NOMO-1 treated with DMSO at 0.1 percent for 48 hours (cell line): ENCODE results near the gene CPNE9.

Experiments used
- DNase-seq: peaks from one replicate; lab custom pipeline; 2025; ENCODE audit not compliant: unreplicated experiment; lab: John Stamatoyannopoulos, UW

The CPNE9 gene

GRCh38 chr3:9686703-9687102 is 16.9 kb upstream of the CPNE9 start:
- DNase-seq: no peak

GRCh38 chr3:9687514-9687913 is 16.1 kb upstream of the CPNE9 start:
- no peak for DNase-seq

GRCh38 chr3:9688961-9689360 is 14.7 kb upstream of the CPNE9 start:
- no peak for DNase-seq

GRCh38 chr3:9689757-9690156 is 13.9 kb upstream of the CPNE9 start:
- DNase-seq: no peak

GRCh38 chr3:9690451-9691450 is 12.9 kb upstream of the CPNE9 start:
- DNase-seq: no peak

GRCh38 chr3:9691636-9692035 is 12.0 kb upstream of the CPNE9 start:
- DNase-seq: no peak

GRCh38 chr3:9692416-9692815 is 11.2 kb upstream of the CPNE9 start:
- no peak for DNase-seq

GRCh38 chr3:9695345-9695744 is 8.3 kb upstream of the CPNE9 start:
- no peak for DNase-seq

GRCh38 chr3:9695746-9696145 is 7.9 kb upstream of the CPNE9 start:
- DNase-seq: no peak

GRCh38 chr3:9696480-9697220 is 7.0 kb upstream of the CPNE9 start:
- DNase-seq: no peak

GRCh38 chr3:9697892-9698291 is 5.7 kb upstream of the CPNE9 start:
- DNase-seq: no peak

- no peak for DNase-seq
Measured at GRCh38 chr3:9698293-9698692, 5.3 kb upstream of the CPNE9 start.

- no peak for DNase-seq
Measured at GRCh38 chr3:9700536-9700935, 3.1 kb upstream of the CPNE9 start.

GRCh38 chr3:9701006-9701405 is 2.6 kb upstream of the CPNE9 start:
- DNase-seq: no peak

- no peak for DNase-seq
Measured at GRCh38 chr3:9701711-9702110, 1.9 kb upstream of the CPNE9 start.

- no peak for DNase-seq
Measured at GRCh38 chr3:9703240-9703639, 393 bp upstream of the CPNE9 start.

GRCh38 chr3:9704347-9705322 is 1.0 kb downstream of the CPNE9 start:
- DNase-seq: no peak

- DNase-seq: no peak
Measured at GRCh38 chr3:9710174-9710739, 6.6 kb downstream of the CPNE9 start.

GRCh38 chr3:9712415-9712814 is 8.8 kb downstream of the CPNE9 start:
- no peak for DNase-seq

GRCh38 chr3:9713142-9713541 is 9.5 kb downstream of the CPNE9 start:
- DNase-seq: no peak

- DNase-seq: peak; percentile 29
Measured at GRCh38 chr3:9715136-9715535, 11.5 kb downstream of the CPNE9 start.
